ENCODE measurements around the gene HNRNPLL. TPM values are rescaled to one million over a fixed set of nuclear protein-coding genes. Genes with fewer than 3 reads are reported as not detected.

The HNRNPLL gene
- total and polyA plus RNA-seq, 11 donors: 6.9 to 33.2 (median 23.2) TPM

DNA sequence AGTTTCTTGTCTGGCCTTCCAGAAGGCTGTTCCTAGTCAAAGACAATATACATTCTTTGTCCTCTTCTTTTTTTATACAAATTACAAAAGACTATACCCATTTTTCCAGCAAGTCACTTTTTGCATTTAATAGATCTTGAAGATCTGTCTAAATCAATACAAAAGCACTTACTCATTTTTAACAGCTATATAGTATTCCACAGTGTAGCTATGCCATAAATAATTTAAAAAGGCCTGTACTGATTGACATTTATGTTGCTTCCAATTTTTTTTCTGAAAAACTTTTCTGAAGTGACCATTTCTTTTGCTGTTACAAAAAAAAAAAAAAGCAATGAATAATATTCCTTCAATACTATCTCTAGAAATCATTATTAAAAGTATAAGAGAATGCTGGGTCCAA lies 30.3 kb upstream of the HNRNPLL start:
- Histone ChIP-seq H3K36me3 (no peaks in the 10 kb centered on the region), H3K9me3 (peaks cover 0 to 10% (median 0%) of the 10 kb centered on the region in 12 donors), H3K27ac (no peak overlapping the region), H3K4me1 (peaks cover 0 to 17% (median 0%) of the 10 kb centered on the region in 12 donors), H3K4me3 (no peak overlapping the region), H3K27me3 (no peaks in the 10 kb centered on the region)
- intact Hi-C loops (cut with DNase I): no loop called here
- DNase-seq: no peak
- TF ChIP-seq POLR2A (IDR thresholded peaks at IDR 0.05): no peak
- TF ChIP-seq, protein P1, sequence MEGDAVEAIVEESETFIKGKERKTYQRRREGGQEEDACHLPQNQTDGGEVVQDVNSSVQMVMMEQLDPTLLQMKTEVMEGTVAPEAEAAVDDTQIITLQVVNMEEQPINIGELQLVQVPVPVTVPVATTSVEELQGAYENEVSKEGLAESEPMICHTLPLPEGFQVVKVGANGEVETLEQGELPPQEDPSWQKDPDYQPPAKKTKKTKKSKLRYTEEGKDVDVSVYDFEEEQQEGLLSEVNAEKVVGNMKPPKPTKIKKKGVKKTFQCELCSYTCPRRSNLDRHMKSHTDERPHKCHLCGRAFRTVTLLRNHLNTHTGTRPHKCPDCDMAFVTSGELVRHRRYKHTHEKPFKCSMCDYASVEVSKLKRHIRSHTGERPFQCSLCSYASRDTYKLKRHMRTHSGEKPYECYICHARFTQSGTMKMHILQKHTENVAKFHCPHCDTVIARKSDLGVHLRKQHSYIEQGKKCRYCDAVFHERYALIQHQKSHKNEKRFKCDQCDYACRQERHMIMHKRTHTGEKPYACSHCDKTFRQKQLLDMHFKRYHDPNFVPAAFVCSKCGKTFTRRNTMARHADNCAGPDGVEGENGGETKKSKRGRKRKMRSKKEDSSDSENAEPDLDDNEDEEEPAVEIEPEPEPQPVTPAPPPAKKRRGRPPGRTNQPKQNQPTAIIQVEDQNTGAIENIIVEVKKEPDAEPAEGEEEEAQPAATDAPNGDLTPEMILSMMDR (IDR thresholded peaks at IDR 0.05): no peak
- ATAC-seq: no peak

DNA sequence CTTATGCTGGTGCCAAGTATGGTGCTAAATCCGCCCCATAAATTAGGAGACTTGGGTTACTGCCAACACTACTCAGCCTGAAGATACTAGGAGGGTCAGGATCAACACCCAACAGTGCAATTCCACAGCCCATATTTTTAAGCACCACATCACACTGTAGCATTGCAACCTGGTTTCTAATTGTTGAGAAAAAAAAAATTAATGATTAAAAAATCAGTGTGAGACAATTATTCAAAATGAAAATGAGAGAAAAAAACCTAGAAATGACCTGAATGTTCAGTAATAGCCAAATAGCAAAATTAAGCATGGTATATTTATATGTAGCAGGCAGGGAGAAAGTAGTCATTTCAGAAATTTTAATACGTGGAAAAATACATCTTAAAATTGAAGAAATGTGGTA lies 29.2 kb upstream of the HNRNPLL start:
- Histone ChIP-seq H3K9me3 (peaks cover 0 to 10% (median 0%) of the 10 kb centered on the region in 12 donors), H3K4me3 (no peak overlapping the region), H3K4me1 (peaks cover 0 to 17% (median 0%) of the 10 kb centered on the region in 12 donors), H3K27ac (no peak overlapping the region), H3K27me3 (no peaks in the 10 kb centered on the region), H3K36me3 (no peaks in the 10 kb centered on the region)
- TF ChIP-seq, protein P1 (IDR thresholded peaks at IDR 0.05): no peak
- TF ChIP-seq POLR2A (IDR thresholded peaks at IDR 0.05): no peak
- ATAC-seq: no peak
- no peak for DNase-seq
- intact Hi-C loops (cut with DNase I): no loop called here
- 63 to 71% (median 68%) methylated on average over 2 of the region's 2 CpGs for WGBS, 4 donors

DNA sequence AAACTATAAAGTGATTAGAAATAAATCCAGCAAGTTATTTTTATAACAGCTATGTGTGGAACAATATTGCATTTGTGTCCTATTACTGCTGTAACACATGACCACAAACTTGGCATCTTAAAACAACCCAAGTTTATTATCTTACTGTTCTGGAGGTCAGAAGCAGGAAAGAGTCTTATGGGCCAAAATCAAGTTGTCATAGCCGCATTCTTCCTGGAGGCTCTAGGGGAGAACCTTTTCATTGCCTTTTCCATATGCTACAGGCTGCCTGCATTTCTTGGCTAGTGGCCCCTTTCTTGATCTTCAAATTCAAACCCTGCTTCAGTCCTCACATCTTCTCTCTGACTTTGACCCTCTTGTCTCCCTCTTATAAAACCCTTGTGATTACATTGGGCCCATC lies 27.0 kb upstream of the HNRNPLL start:
- peaks cover 0 to 10% (median 0%) of the 10 kb centered on the region in 12 donors for H3K9me3 ChIP-seq
- ATAC-seq: no peak
- H3K4me3 ChIP-seq: no peak overlapping the region
- H3K4me1 ChIP-seq: peaks cover 0 to 8% (median 0%) of the 10 kb centered on the region in 12 donors
- H3K27me3 ChIP-seq: peaks cover 0 to 3% (median 0%) of the 10 kb centered on the region in 9 donors
- no peaks in the 10 kb centered on the region for H3K36me3 ChIP-seq
- 81 to 95% (median 86%) methylated on average over 1 of the region's 1 CpG for WGBS, 4 donors
- TF ChIP-seq, protein P1 (IDR thresholded peaks at IDR 0.05): no peak
- no peak for TF ChIP-seq POLR2A (IDR thresholded peaks at IDR 0.05)
- no peak overlapping the region for H3K27ac ChIP-seq
- intact Hi-C loops (cut with DNase I): no loop called here
- DNase-seq: no peak

DNA sequence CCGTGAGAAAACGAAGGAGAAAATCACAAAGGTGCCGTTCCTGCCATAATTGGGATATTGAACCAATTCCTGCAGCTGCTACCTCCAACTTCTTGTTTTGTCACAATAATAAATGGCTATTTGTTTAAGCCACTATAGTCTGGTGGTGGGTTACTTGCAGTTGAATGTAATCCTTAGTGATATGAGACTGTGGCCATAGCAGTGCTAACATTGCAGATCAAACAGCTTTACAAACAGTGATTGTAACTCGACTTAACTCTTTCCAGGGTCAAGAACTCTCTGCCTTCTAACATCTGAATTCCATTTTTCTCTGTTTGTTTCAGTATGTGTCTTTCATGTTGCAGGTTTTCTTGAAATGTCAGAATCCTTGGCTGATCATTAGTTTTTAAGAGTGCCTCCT lies 24.7 kb upstream of the HNRNPLL start:
- Histone ChIP-seq H3K36me3 (no peaks in the 10 kb centered on the region), H3K4me3 (no peak overlapping the region), H3K9me3 (peaks cover 0 to 10% (median 0%) of the 10 kb centered on the region in 12 donors), H3K27me3 (peaks cover 0 to 3% (median 0%) of the 10 kb centered on the region in 9 donors), H3K27ac (no peak overlapping the region), H3K4me1 (no peaks in the 10 kb centered on the region)
- no peak for ATAC-seq
- DNase-seq: no peak
- TF ChIP-seq, protein P1 (IDR thresholded peaks at IDR 0.05): no peak
- TF ChIP-seq POLR2A (IDR thresholded peaks at IDR 0.05): no peak
- whole genome bisulfite sequencing, 4 donors: 77 to 87% (median 85%) methylated on average over 4 of the region's 4 CpGs
- intact Hi-C loops (cut with DNase I): no loop called here

All from heart left ventricle (tissue), 16 donors.